HAP-1 (cell line): Measurements from ENCODE around the gene VAMP2.

Experiments
- DNase-seq, 2 experiments: peaks; one replicate each; pipeline ENCODE4 v3.0.0-alpha.2; 2016 to 2020; ENCODE audit warnings: low spot score in 2 of 2
- H3K27me3 ChIP-seq: fragments of 250-450 bp; sonication (Bioruptor Pico); 2 replicates; pipeline ENCODE4 v1.5.1; 2020; ENCODE audit warnings: low read depth, mild to moderate bottlenecking, moderate library complexity
- H3K36me3 ChIP-seq: fragments of 250-450 bp; sonication (Bioruptor Pico); replicated peaks from 2 replicates; pipeline ENCODE4 v1.5.1; 2020; ENCODE audit warnings: mild to moderate bottlenecking
- H3K4me1 ChIP-seq: fragments of 250-450 bp; sonication (Bioruptor Pico); 2 replicates; pipeline ENCODE4 v1.5.1; 2020; ENCODE audit warnings: mild to moderate bottlenecking
- H3K4me3 ChIP-seq: fragments of 250-450 bp; sonication (Bioruptor Pico); 2 replicates; pipeline ENCODE4 v1.5.1; 2020; ENCODE audit warnings: mild to moderate bottlenecking, moderate library complexity
- H3K9me3 ChIP-seq: fragments of 250-450 bp; sonication (Bioruptor Pico); 2 replicates; pipeline ENCODE4 v1.5.1; 2020; ENCODE audit warnings: mild to moderate bottlenecking, moderate library complexity
- in situ Hi-C: fragments of 300-500 bp; cut with MboI; formaldehyde crosslinking; loops from 3 replicates; pipeline ENCODE4 v1.14.3; 2020; ENCODE audit warnings: low sequenced_read_pairs, inconsistent platforms, mixed read lengths

VAMP2 gene

DNA sequence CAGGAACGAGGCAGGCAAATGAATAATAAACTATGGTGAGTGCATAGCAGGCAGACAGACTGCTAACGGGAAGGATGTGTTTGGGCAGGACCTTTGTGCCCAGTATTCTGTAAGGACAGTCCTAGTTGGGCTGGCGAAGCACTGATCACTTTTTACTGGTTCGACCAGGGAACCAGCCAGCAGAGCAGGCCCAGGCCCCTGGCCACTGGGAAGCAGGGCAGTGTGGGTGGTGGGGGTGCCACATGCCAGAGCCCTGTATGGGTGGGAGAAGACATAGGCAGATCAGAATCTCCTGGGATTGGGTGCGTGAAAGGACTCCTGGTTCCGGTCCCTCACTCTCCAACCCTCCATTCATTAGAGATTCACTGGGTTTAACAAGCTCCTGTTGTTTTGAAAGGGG is 4.0 kb upstream of the VAMP2 start:
- H3K36me3 ChIP-seq, result peaks cover 7% of the 10 kb centered on the region
- no peak for DNase-seq
- H3K4me3 ChIP-seq, result no peak overlapping the region
- no peaks in the 10 kb centered on the region for H3K9me3 ChIP-seq
- in situ Hi-C loops, result loop anchor here (25.0 kb wide), 1 partner anchor 929 kb away; the partner anchor contains the start of genes DVL2, GABARAP and PHF23
- no peaks in the 10 kb centered on the region for H3K27me3 ChIP-seq
- H3K4me1 ChIP-seq, result peaks cover 20% of the 10 kb centered on the region

DNA sequence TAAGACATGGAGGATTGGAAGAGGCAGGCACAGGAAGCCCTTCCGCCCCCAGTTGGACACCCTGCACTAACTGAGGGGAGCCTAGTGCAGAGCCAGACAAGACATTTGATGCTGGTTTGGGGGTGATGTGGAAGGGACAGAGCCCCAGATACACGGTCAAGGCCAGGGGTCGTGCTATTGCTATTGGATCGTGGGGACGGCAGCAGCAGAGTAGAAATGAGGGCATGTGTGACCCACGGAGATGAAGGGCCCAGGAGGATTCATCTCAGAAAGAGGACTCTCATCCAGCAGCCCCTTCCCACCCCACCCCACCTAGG is 2.0 kb upstream of the VAMP2 start:
- H3K4me3 ChIP-seq, result no peak overlapping the region

GRCh38 chr17:8163978-8164814 is 1.4 kb upstream of the VAMP2 start:
- Histone ChIP-seq H3K27me3 (no peaks in the 10 kb centered on the region), H3K4me1 (peaks cover 31% of the 10 kb centered on the region), H3K9me3 (no peaks in the 10 kb centered on the region), H3K36me3 (peaks cover 27% of the 10 kb centered on the region), H3K4me3 (no peak overlapping the region; the same call in 1 of the 2 replicates)
- in situ Hi-C loops, result loop anchor here (25.0 kb wide), 1 partner anchor 927 kb away; the partner anchor contains the start of genes DVL2, GABARAP and PHF23
- peak; percentile 27 to 77 for DNase-seq

More for the DNA sequence above, 2.0 kb upstream of the VAMP2 start:
- peaks cover 31% of the 10 kb centered on the region for H3K4me1 ChIP-seq
- no peaks in the 10 kb centered on the region for H3K9me3 ChIP-seq
- peaks cover 21% of the 10 kb centered on the region for H3K36me3 ChIP-seq
- in situ Hi-C loops, result loop anchor here (25.0 kb wide), 1 partner anchor 927 kb away; the partner anchor contains the start of genes DVL2, GABARAP and PHF23
- no peaks in the 10 kb centered on the region for H3K27me3 ChIP-seq
- no peak for DNase-seq

- in situ Hi-C loops, result loop anchor here (25.0 kb wide), 1 partner anchor 926 kb away; the partner anchor contains the start of genes DVL2, GABARAP and PHF23
- H3K4me1 ChIP-seq, result peaks cover 31% of the 10 kb centered on the region
- peak overlapping the region; percentile 88 for H3K4me3 ChIP-seq
- no peaks in the 10 kb centered on the region for H3K27me3 ChIP-seq
- no peaks in the 10 kb centered on the region for H3K9me3 ChIP-seq
- peak in 1 of 2 experiments; percentile 59 for DNase-seq
- peaks cover 31% of the 10 kb centered on the region for H3K36me3 ChIP-seq
Measured at GRCh38 chr17:8162997-8163977, 539 bp upstream of the VAMP2 start.

DNA sequence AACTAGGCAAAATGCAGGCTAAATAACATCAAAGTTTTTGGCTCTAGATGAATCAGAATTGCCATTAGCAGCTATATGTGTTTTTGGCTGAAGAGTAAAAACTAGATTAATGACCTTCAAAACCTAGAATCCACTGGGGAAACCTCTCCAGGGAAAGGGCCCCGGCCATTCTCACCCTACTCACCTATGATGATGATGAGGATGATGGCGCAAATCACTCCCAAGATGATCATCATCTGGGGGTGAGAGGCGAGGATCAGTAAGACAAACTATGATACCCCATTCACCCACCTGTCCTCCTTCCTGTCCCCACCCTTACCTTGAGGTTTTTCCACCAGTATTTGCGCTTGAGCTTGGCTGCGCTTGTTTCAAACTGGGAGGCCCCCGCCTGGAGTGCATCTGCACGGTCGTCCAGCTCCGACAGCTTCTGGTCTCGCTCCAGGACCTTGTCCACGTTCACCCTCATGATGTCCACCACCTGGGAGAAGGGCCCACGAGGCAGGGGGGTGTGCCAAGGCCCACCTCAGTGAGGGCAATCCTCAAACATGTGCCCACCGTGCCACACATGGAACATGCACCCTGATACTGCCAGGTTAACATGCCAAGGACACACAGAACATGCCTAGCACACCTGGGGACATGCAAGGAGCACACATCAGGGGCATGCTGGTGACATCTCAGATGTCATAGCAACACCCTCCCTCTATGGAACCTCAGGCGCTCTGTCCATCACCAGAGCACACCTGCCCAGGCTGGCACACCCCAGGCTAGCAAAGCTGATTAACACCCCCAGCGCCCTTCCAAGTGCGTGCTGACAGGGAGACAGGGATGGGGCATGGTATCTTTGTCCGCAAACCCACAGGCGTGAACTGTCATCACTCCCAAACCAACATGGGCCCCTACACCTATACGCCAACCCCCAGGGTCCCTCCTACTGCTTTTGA is 1.2 kb downstream of the VAMP2 start:
- Histone ChIP-seq H3K27me3 (no peaks in the 10 kb centered on the region), H3K4me1 (peaks cover 33% of the 10 kb centered on the region), H3K9me3 (no peaks in the 10 kb centered on the region), H3K36me3 (peaks cover 37% of the 10 kb centered on the region), H3K4me3 (peak overlapping the region; percentile 88)
- in situ Hi-C loops, result loop anchor here (25.0 kb wide), 1 partner anchor 924 kb away; the partner anchor contains the start of genes DVL2, GABARAP and PHF23
- DNase-seq, result no peak

DNA sequence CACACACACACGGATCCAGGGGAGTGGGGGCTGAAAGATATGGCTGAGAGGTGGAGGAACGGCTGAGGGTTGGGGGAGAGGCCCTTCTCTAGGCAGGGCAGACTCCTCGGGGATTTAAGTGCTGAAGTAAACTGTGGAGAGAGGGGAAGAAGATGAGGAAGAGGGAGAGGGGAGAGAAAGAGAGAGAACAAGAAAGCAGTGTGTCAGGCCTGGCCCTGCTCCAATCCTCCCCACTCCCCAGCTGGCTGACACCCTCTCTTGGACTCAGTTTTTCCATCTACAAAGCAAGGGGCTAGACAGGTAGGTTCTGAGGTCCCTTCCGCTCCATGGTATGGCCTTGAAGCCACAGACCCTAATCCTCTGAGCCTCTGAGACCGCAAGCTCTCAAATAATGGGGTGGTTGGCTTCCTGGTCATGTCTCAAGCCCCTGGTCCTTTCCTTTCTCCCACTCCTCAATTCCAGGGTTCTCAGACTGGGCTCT is 2.0 kb downstream of the VAMP2 start:
- DNase-seq, result no peak
- H3K4me3 ChIP-seq, result no peak overlapping the region; the same call in 1 of the 2 replicates
- peaks cover 37% of the 10 kb centered on the region for H3K36me3 ChIP-seq
- H3K9me3 ChIP-seq, result no peaks in the 10 kb centered on the region
- in situ Hi-C loops, result loop anchor here (25.0 kb wide), 1 partner anchor 923 kb away; the partner anchor contains the start of genes DVL2, GABARAP and PHF23
- peaks cover 36% of the 10 kb centered on the region for H3K4me1 ChIP-seq
- H3K27me3 ChIP-seq, result no peaks in the 10 kb centered on the region

- Histone ChIP-seq H3K36me3 (peaks cover 37% of the 10 kb centered on the region), H3K4me1 (peaks cover 42% of the 10 kb centered on the region), H3K27me3 (no peaks in the 10 kb centered on the region), H3K4me3 (no peak overlapping the region), H3K9me3 (no peaks in the 10 kb centered on the region)
- in situ Hi-C loops, result loop anchor here (25.0 kb wide), 1 partner anchor 923 kb away; the partner anchor contains the start of genes DVL2, GABARAP and PHF23
- DNase-seq, result no peak
Measured at GRCh38 chr17:8160224-8160577, 2.5 kb downstream of the VAMP2 start.

GRCh38 chr17:8159459-8160223 is 3.1 kb downstream of the VAMP2 start:
- H3K9me3 ChIP-seq, result no peaks in the 10 kb centered on the region
- in situ Hi-C loops, result loop anchor here (25.0 kb wide), 1 partner anchor 922 kb away; the partner anchor contains the start of genes DVL2, GABARAP and PHF23
- H3K27me3 ChIP-seq, result no peaks in the 10 kb centered on the region
- no peak for DNase-seq
- H3K36me3 ChIP-seq, result peaks cover 37% of the 10 kb centered on the region
- no peak overlapping the region for H3K4me3 ChIP-seq
- peaks cover 44% of the 10 kb centered on the region for H3K4me1 ChIP-seq

- Histone ChIP-seq H3K36me3 (peaks cover 37% of the 10 kb centered on the region), H3K9me3 (no peaks in the 10 kb centered on the region), H3K4me1 (peaks cover 44% of the 10 kb centered on the region), H3K4me3 (no peak overlapping the region), H3K27me3 (no peaks in the 10 kb centered on the region)
- DNase-seq, result no peak
- in situ Hi-C loops, result loop anchor here (25.0 kb wide), 1 partner anchor 922 kb away; the partner anchor contains the start of genes DVL2, GABARAP and PHF23
Measured at GRCh38 chr17:8159032-8159400, 3.7 kb downstream of the VAMP2 start.

GRCh38 chr17:8158267-8159031 is 4.3 kb downstream of the VAMP2 start:
- H3K4me1 ChIP-seq, result peaks cover 44% of the 10 kb centered on the region
- H3K9me3 ChIP-seq, result no peaks in the 10 kb centered on the region
- peak; percentile 73 to 96 for DNase-seq
- in situ Hi-C loops, result loop anchor here (25.0 kb wide), 1 partner anchor 921 kb away; the partner anchor contains the start of genes DVL2, GABARAP and PHF23
- peaks cover 37% of the 10 kb centered on the region for H3K36me3 ChIP-seq
- no peak overlapping the region for H3K4me3 ChIP-seq
- no peaks in the 10 kb centered on the region for H3K27me3 ChIP-seq

- H3K9me3 ChIP-seq, result no peaks in the 10 kb centered on the region
- peaks cover 45% of the 10 kb centered on the region for H3K4me1 ChIP-seq
- DNase-seq, result peak; percentile 100
- in situ Hi-C loops, result loop anchor here (25.0 kb wide), 1 partner anchor 919 kb away; the partner anchor contains the start of genes DVL2, GABARAP and PHF23
- H3K36me3 ChIP-seq, result peaks cover 27% of the 10 kb centered on the region
- no peaks in the 10 kb centered on the region for H3K27me3 ChIP-seq
- peak overlapping the region; percentile 48 for H3K4me3 ChIP-seq
Measured at GRCh38 chr17:8156246-8156992, 6.3 kb downstream of the VAMP2 start.
